Measurements from ENCODE around the gene DKKL1.

The DKKL1 gene

DNA sequence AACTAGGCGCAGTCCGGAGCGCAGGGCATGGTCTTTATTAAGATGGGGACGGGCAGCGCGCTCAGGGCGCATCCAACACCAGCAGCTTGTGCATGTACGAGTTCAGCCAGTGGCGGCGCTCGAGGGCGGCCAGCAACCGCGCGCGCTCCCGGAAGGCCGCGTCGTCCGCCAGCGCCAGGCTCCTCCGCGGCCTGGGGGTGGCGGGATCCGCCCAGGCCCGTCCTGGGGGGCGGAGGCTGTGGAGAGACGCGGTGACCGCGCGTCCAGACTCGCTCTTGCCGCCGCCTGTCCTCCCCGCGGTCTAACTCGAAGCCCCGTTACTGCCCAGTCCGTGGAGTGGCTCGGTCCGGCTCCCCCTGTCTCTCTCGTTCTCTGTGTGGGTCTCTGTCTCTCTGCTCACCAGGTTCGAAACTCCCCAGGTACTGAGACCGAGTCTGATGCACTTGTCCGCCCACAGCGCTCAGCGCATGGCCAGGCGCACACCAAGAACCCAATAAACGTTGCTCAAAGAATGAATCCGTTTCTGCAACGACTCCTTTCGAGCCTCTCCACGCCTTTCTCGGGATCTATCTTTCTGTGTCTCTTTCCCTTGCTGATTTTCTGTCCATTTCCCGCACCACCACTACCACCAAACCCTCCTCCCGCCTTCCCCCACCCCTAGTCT, 58.9 kb downstream of the DKKL1 start:
- peak; percentile 84 for DNase-seq (ENCODE audit: low spot score)

DNA sequence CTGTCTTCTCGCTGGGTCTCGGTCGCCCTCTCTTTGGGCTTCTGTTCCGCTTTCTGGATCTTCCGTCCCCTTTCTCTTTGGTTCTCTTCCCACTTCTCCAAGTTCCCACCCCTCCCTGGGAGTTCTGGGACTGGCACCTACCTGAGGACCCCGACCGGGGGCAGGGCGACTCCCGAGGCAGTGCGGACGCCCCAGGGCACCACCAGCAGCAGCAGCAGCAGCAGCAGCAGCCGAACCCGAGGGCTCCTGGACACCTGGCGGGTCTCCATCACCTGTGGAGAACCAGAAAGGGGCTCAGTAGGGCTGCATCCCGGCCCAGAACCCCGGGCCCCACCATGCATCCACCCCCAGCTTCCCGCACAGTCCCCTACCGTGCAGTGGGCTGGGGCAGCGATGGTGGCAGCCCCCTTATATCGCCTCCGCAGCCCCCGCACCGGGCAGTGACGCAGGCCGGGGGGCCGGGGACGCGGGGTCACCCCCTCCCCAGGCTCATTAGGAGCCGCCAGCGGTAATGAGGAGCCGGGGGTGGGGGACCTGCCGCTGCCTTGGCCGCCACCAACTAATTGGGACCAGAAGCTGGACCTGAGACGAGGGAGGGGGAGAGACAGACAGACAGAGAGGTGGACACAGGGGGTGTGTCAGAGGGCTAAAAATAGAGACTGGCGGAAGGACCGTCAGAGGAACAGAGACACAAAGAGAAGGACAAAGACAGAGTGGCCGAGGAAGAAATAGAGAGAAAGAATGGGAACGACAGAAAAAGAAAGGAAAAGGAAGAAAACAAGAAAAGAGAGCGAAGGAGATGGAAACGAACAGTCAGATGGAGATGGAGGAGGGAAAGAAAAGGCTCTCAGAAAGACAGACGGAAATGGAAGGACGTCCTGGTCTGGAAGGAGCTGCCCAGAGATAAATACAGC, 59.7 kb downstream of the DKKL1 start, which contains the start of gene PTH2:
Gene PTH2 (minus strand): TSS at position 371 of the 914 bp plus-strand sequence. CDS start 102 bp downstream, at position 269.
- no peak for DNase-seq (ENCODE audit: low spot score)

DNA sequence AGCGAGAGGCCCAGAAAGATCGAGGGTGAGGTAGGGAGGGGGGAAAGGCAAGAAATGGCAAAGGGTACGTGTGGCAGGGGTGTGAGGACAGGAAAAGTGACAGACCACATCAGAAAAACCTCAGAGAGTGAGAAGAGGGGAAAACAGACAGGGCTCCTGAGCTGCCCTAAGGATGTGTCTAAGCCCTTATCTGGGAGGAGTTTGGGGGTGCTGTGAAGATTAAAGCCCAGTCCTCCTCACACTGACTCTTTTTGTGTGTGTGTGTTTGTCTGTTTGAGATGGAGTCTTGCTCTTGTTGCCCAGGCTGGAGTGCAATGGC, 60.3 kb downstream of the DKKL1 start:
- no peak for DNase-seq (ENCODE audit: low spot score)

All from HuH-7 (cell line).